ENCODE results near the gene RYR2.

GRCh38 chr1:237713916-237714315, 671.9 kb downstream of the RYR2 start:
- TF ChIP-seq CTCF (IDR thresholded peaks at IDR 0.05) (no peak), POLR2A (IDR thresholded peaks at IDR 0.05) (no peak)
